ENCODE data around the gene STARD3.
A peak's percentile ranks its signal among the peaks of the same experiment; 100 is the strongest.
"Not testable (repeated sequence)": the region's sequence is repeated elsewhere in the genome, so short reads cannot be mapped to it uniquely, and the experiment has no call there.

Gene STARD3

GRCh38 chr17:39695089-39695474, 58.1 kb downstream of the STARD3 start:
- DNase-seq (ENCODE audit: low read depth) = no peak

DNA sequence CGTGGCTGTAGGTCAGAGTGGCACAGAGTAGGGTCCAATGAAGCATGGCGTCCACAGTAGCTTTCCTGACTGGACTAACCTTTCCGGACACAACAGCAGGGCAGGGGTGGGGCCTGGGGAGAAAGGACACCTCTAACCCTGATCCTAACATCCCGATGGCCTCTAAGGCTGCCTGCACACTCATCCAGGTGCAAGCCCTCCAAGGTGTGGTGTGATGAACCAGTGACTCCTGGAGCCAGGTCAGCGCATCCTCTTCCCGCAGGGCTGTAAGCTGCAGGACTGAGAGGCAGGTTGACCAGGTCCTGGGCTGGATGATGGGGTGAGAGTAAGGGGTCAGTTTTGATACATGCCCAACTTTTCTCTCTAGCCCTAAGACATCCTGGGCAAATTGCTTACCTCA, 59.8 kb downstream of the STARD3 start:
- no peak for DNase-seq (ENCODE audit: low read depth)

DNA sequence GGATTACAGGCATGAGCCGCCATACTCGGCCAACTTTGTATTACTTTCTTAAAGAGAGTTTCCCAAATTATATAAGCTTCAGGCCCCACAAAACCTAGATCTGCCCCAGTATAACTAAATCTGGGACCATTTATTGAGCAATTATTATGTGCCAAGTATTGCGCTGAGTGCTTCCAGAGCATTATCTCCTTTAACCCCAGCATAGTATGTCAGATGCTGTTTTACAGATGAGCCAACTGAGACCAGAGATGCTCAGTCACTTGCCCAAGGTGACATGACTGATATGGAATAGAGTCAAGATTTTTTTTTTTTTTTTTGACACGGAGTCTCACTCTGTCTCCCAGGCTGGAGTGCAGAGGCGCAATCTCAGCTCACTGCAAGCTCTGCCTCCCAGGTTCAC, 61.0 kb downstream of the STARD3 start:
- DNase-seq (ENCODE audit: low read depth) = no peak

DNA sequence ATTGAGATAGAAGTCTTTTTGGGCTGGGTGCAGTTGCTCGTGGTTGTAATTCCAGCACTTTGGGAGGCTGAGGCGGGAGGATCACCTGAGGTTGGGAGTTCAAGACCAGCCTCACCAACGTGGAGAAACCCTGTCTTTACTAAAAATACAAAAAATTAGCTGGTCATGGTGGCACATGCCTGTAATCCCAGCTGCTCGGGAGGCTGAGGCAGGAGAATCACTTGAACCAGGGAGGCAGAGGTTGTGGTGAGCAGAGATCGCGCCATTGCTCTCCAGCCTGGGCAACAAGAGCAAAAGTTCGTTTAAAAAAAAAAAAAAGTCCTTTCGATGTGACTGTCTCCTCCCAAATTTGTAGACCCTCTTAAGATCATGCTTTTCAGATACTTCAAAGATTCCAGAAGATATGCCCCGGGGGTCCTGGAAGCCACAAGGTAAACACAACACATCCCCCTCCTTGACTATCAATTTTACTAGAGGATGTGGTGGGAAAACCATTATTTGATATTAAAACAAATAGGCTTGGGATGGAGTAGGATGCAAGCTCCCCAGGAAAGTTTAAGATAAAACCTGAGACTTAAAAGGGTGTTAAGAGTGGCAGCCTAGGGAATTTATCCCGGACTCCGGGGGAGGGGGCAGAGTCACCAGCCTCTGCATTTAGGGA, 62.3 kb downstream of the STARD3 start:
- DNase-seq (ENCODE audit: low read depth) = not testable (repeated sequence)

DNA sequence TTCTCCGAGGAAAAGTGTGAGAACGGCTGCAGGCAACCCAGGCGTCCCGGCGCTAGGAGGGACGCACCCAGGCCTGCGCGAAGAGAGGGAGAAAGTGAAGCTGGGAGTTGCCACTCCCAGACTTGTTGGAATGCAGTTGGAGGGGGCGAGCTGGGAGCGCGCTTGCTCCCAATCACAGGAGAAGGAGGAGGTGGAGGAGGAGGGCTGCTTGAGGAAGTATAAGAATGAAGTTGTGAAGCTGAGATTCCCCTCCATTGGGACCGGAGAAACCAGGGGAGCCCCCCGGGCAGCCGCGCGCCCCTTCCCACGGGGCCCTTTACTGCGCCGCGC, 62.8 kb downstream of the STARD3 start, which contains the start of gene ERBB2:
Gene ERBB2, plus strand, starts transcription at position 247 of the 330 bp plus-strand sequence. CDS start 175 bp downstream, outside the sequence.
- DNase-seq (ENCODE audit: low read depth) = peak; percentile 66

GRCh38 chr17:39700148-39700987, 63.4 kb downstream of the STARD3 start:
- DNase-seq (ENCODE audit: low read depth) = no peak

DNA sequence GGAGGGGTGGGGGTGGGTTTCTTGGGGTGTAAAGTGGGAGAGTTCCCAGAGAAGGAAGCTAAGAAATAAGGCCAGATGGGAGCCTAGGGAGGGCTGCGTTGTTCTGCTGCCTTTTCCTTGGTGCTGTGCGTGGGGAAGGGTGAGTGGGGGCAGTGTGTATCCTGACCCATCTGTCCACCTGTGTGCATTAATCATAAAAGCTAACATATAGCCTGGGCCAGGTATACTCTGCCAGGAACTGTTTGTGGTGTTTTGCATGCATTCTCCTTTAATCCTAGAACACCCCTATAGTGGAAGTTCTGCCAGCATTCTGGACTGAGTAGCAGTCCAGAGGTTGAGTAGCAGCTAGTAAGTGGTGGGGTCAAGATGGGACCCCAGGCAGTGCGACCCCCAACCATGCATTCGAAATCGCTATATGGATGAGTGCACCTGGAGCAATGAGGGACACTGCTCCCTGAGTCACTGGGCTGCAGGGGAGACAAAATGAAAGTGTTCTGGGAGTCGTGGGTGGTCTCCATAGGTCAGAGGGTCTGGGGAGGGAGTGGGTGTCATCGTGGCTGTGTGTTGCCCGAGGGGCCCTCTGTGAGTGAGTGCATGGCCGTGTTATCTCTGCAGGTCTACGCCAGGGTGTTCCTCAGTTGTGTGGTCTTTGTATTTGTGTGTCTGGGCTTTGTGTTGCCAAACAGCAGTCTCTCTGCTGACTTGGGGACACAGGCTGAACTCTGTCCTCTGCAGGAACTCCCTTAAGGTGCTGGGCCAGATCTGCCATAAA, 64.3 kb downstream of the STARD3 start:
- DNase-seq (ENCODE audit: low read depth) = no peak

DNA sequence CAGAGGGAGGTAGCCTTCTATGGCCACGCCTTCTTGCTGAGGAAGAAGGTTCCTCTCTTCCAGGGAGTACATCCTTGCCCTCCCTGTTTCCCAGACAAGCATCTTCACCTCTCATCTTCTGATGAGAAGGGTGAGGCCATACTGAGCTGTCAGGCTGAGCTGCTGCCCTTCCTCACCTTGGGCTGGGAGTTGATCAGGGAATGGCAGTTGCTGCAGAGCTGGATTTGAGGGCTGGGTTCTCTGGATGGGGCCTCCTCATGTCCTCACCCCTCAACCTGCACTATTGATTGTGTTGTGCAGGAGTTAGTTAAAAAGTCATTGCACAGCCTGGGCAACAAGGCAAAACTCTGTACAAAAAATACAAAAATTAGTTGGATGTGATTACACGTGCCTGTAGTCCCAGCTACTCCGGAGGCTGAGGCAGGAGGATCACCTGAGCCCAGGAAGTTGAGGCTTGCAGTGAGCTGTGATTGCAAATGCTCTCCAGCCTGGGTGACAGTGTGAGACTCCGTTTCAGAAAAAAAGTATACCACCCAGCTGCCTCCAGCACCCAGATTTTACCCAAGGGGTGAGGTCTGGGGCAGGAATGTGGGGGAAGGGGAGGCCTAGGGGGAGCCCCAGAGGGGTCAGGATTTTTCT, 65.0 kb downstream of the STARD3 start:
- no peak for DNase-seq (ENCODE audit: low read depth)

DNA sequence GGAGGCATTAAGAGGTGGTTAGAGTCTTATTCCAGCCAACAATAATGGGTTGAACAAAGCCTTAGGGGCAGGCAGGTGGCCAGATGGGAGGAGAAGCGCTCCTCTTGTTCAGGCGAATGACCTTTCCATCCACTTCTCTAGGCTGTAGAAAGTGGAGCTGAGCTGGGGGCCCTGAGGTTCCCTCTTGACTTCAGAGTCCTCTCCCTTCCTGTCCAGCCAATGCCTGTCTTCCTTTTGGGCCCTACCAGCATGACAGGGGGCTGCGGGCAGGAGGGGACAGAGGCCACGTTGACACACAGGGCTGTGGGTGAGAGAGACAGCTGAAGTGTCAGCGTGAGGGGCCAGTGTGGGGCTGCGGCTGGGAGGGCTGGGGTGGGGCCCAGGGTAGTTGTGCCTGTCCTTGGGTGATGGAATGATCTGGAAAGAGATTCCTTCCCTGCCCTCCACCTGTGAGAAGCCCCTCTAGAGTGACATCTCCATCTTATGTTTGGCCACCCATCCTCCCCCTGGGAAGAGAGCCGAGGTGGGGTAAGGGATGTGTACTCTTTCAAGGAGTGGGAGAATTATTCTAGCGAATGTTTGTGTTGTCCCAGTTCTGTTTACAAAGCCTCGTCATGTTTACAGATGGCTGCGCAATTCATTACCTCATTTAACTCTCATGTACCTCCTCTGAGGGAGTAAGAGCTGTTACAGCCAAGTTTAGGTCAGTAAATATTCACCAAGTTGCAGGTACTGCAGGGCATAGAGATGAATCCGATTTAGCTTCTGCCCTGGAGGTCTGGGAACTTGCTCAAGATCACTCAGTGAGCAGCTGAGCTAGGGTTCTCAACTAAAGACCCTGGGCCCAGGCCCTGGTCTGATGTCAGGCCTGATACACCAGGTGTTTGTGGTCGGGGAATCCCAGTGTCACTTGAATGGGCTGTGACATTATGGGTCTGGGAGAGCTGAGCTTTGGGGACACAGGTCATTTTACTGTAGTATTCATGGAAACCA, 66.3 kb downstream of the STARD3 start:
- no peak for DNase-seq (ENCODE audit: low read depth)

DNA sequence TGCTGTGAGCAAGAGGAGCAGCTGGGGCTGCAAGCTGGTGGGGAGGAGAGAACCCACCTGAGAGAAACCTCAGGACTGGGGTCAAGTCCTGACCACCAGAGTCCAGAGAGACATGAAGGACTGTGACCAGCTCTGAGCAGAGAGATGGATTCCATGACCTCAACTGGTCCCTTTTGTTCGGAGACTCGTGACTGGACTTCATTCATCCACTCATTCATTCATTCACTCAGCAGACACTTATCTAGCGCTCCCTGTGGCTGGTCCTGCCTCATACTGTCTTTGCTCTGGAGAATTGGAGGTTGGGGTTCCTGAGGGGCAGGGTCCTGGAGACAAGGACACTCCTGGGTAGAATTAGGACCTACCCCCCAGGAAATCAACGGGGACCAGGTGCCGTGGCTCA, 67.0 kb downstream of the STARD3 start:
- DNase-seq (ENCODE audit: low read depth) = no peak

DNA sequence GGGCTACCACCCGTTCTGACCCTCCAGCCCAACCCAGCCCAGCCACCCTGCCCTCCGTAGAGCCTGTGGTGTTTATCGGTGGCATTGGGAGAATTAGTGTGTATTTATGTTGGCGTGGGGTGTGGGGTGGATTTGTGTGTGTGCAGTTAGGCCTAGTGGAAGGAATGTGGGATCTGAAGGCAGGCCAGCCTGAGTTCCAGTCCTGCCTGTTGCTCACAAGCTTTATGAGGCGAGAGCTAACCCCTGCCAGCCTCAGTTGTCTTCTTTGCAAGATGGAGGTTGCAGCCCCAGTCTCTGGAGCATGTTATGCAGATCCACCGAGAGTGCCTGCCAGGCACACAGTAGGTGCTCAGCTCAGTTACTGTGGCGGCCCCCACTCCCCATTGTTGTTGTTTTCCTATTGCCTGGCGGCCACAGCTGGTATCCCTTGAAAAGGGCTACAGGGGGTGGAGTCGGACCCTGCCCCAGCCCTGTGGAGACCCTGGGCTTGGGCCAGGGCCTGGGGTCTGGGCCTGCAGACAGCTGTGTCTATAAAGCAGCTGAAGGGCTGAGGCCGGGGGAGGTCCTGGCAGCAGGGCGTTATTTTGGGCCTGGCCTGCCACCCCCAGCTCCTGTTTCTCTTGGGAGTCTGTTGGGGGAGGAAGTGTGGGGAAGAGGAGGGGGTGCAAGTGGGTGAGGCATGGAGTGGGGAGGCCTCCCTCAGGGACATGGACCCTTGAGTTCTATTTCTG, 68.0 kb downstream of the STARD3 start:
- no peak for DNase-seq (ENCODE audit: low read depth)

GRCh38 chr17:39705786-39706348, 68.9 kb downstream of the STARD3 start:
- no peak for DNase-seq (ENCODE audit: low read depth)

DNA sequence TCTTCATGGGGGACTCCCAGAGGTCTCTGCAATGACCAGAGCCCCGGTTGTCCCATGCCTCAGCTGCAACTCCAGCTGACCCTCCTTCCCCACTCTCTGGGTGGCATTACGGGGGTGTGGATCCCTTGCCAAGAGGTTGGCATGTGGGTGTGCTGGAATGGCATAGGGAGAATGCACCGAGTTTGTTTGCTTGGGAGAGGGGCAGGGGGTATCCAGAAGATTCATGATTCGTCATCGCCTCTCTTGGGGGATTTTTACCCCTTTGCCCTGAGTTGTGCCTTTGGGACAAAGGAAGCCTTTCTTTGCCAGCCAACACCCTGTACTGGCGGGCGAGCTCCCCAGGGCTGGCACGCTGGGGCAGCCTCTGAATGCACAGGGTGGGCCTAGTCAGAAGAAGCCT, 69.4 kb downstream of the STARD3 start:
- DNase-seq (ENCODE audit: low read depth) = no peak

- no peak for DNase-seq (ENCODE audit: low read depth)
Measured at GRCh38 chr17:39706921-39707337, 70.0 kb downstream of the STARD3 start.

- DNase-seq (ENCODE audit: low read depth) = no peak
Measured at GRCh38 chr17:39709319-39709997, 72.5 kb downstream of the STARD3 start.

GRCh38 chr17:39709998-39710964, 73.3 kb downstream of the STARD3 start:
- no peak for DNase-seq (ENCODE audit: low read depth)

DNA sequence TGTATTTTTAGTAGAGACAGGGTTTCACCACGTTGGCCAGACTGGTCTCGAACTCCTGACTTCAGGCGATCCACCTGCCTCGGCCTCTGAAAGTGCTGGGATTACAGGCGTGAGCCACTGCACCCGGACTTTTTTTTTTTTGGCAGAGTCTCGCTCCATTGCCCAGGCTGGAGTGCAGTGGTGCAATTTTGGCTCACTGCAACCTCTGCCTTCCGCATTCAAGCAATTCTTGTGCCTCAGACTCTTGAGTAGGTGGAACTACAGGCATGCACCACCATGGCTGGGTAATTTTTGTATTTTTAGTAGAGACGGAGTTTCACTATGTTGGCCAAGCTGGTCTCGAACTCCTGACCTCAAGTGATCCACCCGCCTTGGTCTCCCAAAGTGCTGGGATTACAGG, 74.1 kb downstream of the STARD3 start:
- DNase-seq (ENCODE audit: low read depth) = not testable (repeated sequence)

DNA sequence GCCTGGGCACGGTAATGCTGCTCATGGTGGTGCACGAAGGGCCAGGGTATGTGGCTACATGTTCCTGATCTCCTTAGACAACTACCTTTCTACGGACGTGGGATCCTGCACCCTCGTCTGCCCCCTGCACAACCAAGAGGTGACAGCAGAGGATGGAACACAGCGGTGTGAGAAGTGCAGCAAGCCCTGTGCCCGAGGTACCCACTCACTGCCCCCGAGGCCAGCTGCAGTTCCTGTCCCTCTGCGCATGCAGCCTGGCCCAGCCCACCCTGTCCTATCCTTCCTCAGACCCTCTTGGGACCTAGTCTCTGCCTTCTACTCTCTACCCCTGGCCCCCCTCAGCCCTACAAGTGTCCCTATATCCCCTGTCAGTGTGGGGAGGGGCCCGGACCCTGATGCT, 74.9 kb downstream of the STARD3 start:
- no peak for DNase-seq (ENCODE audit: low read depth)

Data from stromal cell of bone marrow (primary cell).